HCT116 (cell line): ENCODE measurements around the gene APP. TPM values are rescaled to one million over a fixed set of nuclear protein-coding genes. Genes with fewer than 3 reads are reported as not detected.

ENCODE experiments used
- ATAC-seq: fragments of 200-7000 bp; cut with Tn5 transposase; 2 replicates; pipeline ENCODE4 v1.9.1; 2020; ENCODE audit warnings: mild to moderate bottlenecking, moderate library complexity
- BruUV-seq: library from RNA; stranded (reverse); fragments of 400-500 nt; replicated peaks from 2 replicates; lab custom pipeline; 2021; lab: Mats Ljungman, UMichigan
- CTCF ChIA-PET: fragments of 300-600 bp; sonication (Branson Sonifier 250); formaldehyde crosslinking; loops from one replicate; lab custom pipeline; 2021; ENCODE audit warnings: antibody characterized with exemption; lab: Charles Lee
- POLR2A ChIA-PET: fragments of 300-600, 350-600 bp; sonication (Branson Sonifier 250); formaldehyde crosslinking; loops from one replicate; lab custom pipeline; 2021; ENCODE audit warnings: antibody characterized with exemption; lab: Charles Lee
- RAD21 ChIA-PET, 2 experiments: fragments of 300-600 bp; sonication (Branson Sonifier 250); formaldehyde crosslinking; loops; one replicate each; lab custom pipeline; 2023; ENCODE audit warnings: low total read pairs in 2 of 2; ENCODE audit not compliant: uncharacterized antibody in 2 of 2, unreplicated experiment in 2 of 2, low non-redundant PET in 1 of 2; lab: Charles Lee
- DNase-seq: peaks from one replicate; pipeline ENCODE4 v3.0.0-alpha.2; 2010; ENCODE audit warnings: low read depth, low spot score
- H2AFZ ChIP-seq: fragments of 200-600 bp; shearing (Covaris generic), sonication (generic); 2 replicates; pipeline ENCODE4 v1.6.1; 2017; ENCODE audit warnings: low read depth, mixed run types, mixed read lengths, antibody characterized with exemption, low read length; ENCODE audit not compliant: poor library complexity, severe bottlenecking
- H3K27ac ChIP-seq: 2 replicates; pipeline ENCODE4 v1.5.1; 2012; ENCODE audit warnings: low read depth, low read length
- H3K27me3 ChIP-seq: fragments of 200-600 bp; sonication (generic); 2 replicates; pipeline ENCODE4 v1.6.1; 2016; ENCODE audit warnings: mixed run types, low read length, mixed read lengths; ENCODE audit not compliant: insufficient read depth
- H3K36me3 ChIP-seq, 2 experiments: fragments of 200-500 bp in 1 of 2; fragments of 200-600 bp in 1 of 2; sonication (Bioruptor generic) in 1 of 2; sonication (generic) in 1 of 2; 2 replicates each; pipeline versions ENCODE4 v1.5.1 to v1.6.1; 2014 to 2016; ENCODE audit warnings: low read length in 2 of 2, inconsistent platforms in 1 of 2, mixed read lengths in 1 of 2, mixed run types in 1 of 2; ENCODE audit not compliant: insufficient read depth in 2 of 2, control insufficient read depth in 1 of 2
- H3K4me1 ChIP-seq, 2 experiments: fragments of 200-600 bp in 1 of 2; sonication (generic) in 1 of 2; 2 replicates each; pipeline versions ENCODE4 v1.5.1 to v1.6.1; 2012 to 2017; ENCODE audit warnings: low read length in 2 of 2, inconsistent platforms in 1 of 2, mild to moderate bottlenecking in 1 of 2, mixed read lengths in 1 of 2, mixed run types in 1 of 2, moderate library complexity in 1 of 2; ENCODE audit not compliant: insufficient read depth in 2 of 2, control insufficient read depth in 1 of 2
- H3K4me2 ChIP-seq: fragments of 200-600 bp; sonication (generic); 2 replicates; pipeline ENCODE4 v1.6.1; 2017; ENCODE audit warnings: mixed run types, low read length, mixed read lengths
- H3K4me3 ChIP-seq, 2 experiments: fragments of 200-600 bp in 1 of 2; sonication (generic) in 1 of 2; replicated peaks in 1 of 2; 2 replicates each; pipeline ENCODE4 v1.5.1; 2011 to 2016; ENCODE audit warnings: low read length in 2 of 2, control low read depth in 1 of 2, low read depth in 1 of 2, mild to moderate bottlenecking in 1 of 2, mixed read lengths in 1 of 2, mixed run types in 1 of 2
- H3K79me2 ChIP-seq: fragments of 200-600 bp; sonication (generic); 2 replicates; pipeline ENCODE4 v1.6.1; 2017; ENCODE audit warnings: mild to moderate bottlenecking, mixed run types, low read length, moderate library complexity, mixed read lengths; ENCODE audit not compliant: insufficient read depth
- H3K9ac ChIP-seq: fragments of 200-600 bp; sonication (generic); 2 replicates; pipeline ENCODE4 v1.6.1; 2016; ENCODE audit warnings: low read length, mixed read lengths
- H3K9me2 ChIP-seq: fragments of 200-600 bp; sonication (generic), shearing (Covaris generic); 2 replicates; pipeline ENCODE4 v1.6.1; 2017; ENCODE audit warnings: mixed run types, mild to moderate bottlenecking, moderate library complexity; ENCODE audit not compliant: insufficient read depth
- H3K9me3 ChIP-seq, 2 experiments: fragments of 200-500 bp in 1 of 2; fragments of 200-600 bp in 1 of 2; sonication (Bioruptor generic) in 1 of 2; sonication (generic) in 1 of 2; 2 replicates each; pipeline ENCODE4 v1.6.1; 2014 to 2017; ENCODE audit warnings: low read length in 2 of 2, mixed read lengths in 2 of 2, inconsistent platforms in 1 of 2, low read depth in 1 of 2, mild to moderate bottlenecking in 1 of 2, mixed run types in 1 of 2, moderate library complexity in 1 of 2; ENCODE audit not compliant: control insufficient read depth in 1 of 2, insufficient read depth in 1 of 2
- H4K20me1 ChIP-seq: fragments of 200-600 bp; sonication (generic), shearing (Covaris generic); 2 replicates; pipeline ENCODE4 v1.6.1; 2017; ENCODE audit warnings: mixed run types, mild to moderate bottlenecking, moderate library complexity; ENCODE audit not compliant: insufficient read depth
- CBX3 ChIP-seq: IDR thresholded peaks from 2 replicates; pipeline ENCODE4 v1.6.1; 2012; ENCODE audit warnings: low read depth
- CTCF ChIP-seq, 3 experiments: fragments of 200-600 bp in 1 of 3; sonication (generic) in 1 of 3; IDR thresholded peaks in 2 of 3; conservative IDR thresholded peaks in 1 of 3; 2 replicates each; pipeline ENCODE4 v1.5.1; 2012 to 2017; ENCODE audit warnings: low read depth in 2 of 3, low read length in 2 of 3, antibody characterized with exemption in 1 of 3, borderline replicate concordance in 1 of 3, control low read depth in 1 of 3, mild to moderate bottlenecking in 1 of 3, mixed read lengths in 1 of 3, mixed run types in 1 of 3, moderate library complexity in 1 of 3; ENCODE audit not compliant: insufficient read depth in 1 of 3
- ELF1 ChIP-seq: IDR thresholded peaks from 2 replicates; pipeline ENCODE4 v1.6.1; 2012; ENCODE audit warnings: low read depth, borderline replicate concordance
- EZH2phosphoT487 ChIP-seq: fragments of 200-600 bp; IDR thresholded peaks from 2 replicates; pipeline ENCODE4 v1.6.1; 2018; ENCODE audit warnings: antibody characterized with exemption, borderline replicate concordance
- JUND ChIP-seq: IDR thresholded peaks from 2 replicates; pipeline ENCODE4 v1.6.1; 2012
- MAX ChIP-seq: IDR thresholded peaks from 2 replicates; pipeline ENCODE4 v1.6.1; 2012
- POLR2A ChIP-seq: IDR thresholded peaks from 2 replicates; pipeline ENCODE4 v1.7.0; 2011; ENCODE audit warnings: borderline replicate concordance; ENCODE audit not compliant: insufficient read depth, insufficient read length; ENCODE audit errors: extremely low read depth
- POLR2AphosphoS5 ChIP-seq: IDR thresholded peaks from 2 replicates; pipeline ENCODE4 v1.6.1; 2011; ENCODE audit warnings: mild to moderate bottlenecking, low read depth, low read length, moderate library complexity
- RAD21 ChIP-seq: IDR thresholded peaks from 2 replicates; pipeline ENCODE4 v1.6.1; 2012; ENCODE audit warnings: low read depth, mild to moderate bottlenecking
- TCF7L2 ChIP-seq: IDR thresholded peaks from 2 replicates; pipeline ENCODE4 v1.7.0; 2011; ENCODE audit warnings: borderline replicate concordance, inconsistent platforms; ENCODE audit not compliant: insufficient read depth, insufficient read length; ENCODE audit errors: extremely low read depth
- ZBTB33 ChIP-seq: IDR thresholded peaks from 2 replicates; pipeline ENCODE4 v1.6.1; 2011; ENCODE audit warnings: mild to moderate bottlenecking, low read length, moderate library complexity; ENCODE audit not compliant: insufficient replicate concordance; ENCODE audit errors: extremely low read depth
- ZFX ChIP-seq: fragments of 450-650 bp; IDR thresholded peaks from 2 replicates; pipeline ENCODE4 v1.6.1; 2017
- intact Hi-C: fragments of 100-400 bp; cut with micrococcal nuclease; formaldehyde crosslinking; loops from 2 replicates; pipeline ENCODE4 v1.10.0; 2022
- total RNA-seq: library from RNA; stranded (reverse); gene quantifications from one replicate; pipeline ENCODE4 v1.2.1, GENCODE V29; 2021; ENCODE audit not compliant: unreplicated experiment

The APP gene
- total RNA-seq, 1 experiment from 2014 or later, result 267 TPM

GRCh38 chr21:25906587-25906986 lies 264.0 kb downstream of the APP start:
- Histone ChIP-seq H3K4me1 (no peaks in the 10 kb centered on the region; a peak in 1 of 4 replicates), H3K36me3 (peaks cover 0 to 4% of the 10 kb centered on the region in 2 experiments; a peak in 2 of 4 replicates), H3K27me3 (no peaks in the 10 kb centered on the region), H3K9me2 (no peaks in the 10 kb centered on the region)
- no peak for TF ChIP-seq CTCF (IDR thresholded peaks at IDR 0.05 in 2 of 3, conservative IDR thresholded peaks at IDR 0.05 in 1 of 3; ENCODE audit: borderline replicate concordance in 1 of 3, insufficient read depth in 1 of 3, low read depth in 2 of 3, low read length in 2 of 3)
- no peak for TF ChIP-seq POLR2AphosphoS5
- TF ChIP-seq EZH2phosphoT487, result no peak
- TF ChIP-seq RAD21, result no peak
- no peak for TF ChIP-seq JUND
- no peak for TF ChIP-seq MAX
- TF ChIP-seq CBX3, result no peak
- no peak for TF ChIP-seq TCF7L2
- TF ChIP-seq ZBTB33, result no peak
- TF ChIP-seq ELF1, result no peak
- no peak for TF ChIP-seq ZFX
- TF ChIP-seq POLR2A, result no peak
- TF ChIP-seq, all 23 proteins: peak for 0
- H3K9ac ChIP-seq, result no peak overlapping the region
- CTCF ChIA-PET, result no interaction called here
- no TSS peak for BruUV-seq
- H3K27ac ChIP-seq, result no peak overlapping the region
- intact Hi-C loops, result no loop called here
- no peaks in the 10 kb centered on the region for H3K9me3 ChIP-seq
- H3K4me2 ChIP-seq, result no peak overlapping the region
- ATAC-seq (no peak), DNase-seq (no peak)
- POLR2A ChIA-PET, result no interaction called here
- H3K79me2 ChIP-seq, result no peaks in the 10 kb centered on the region
- H2AFZ ChIP-seq, result no peak overlapping the region
- no peak overlapping the region for H3K4me3 ChIP-seq
- RAD21 ChIA-PET, result no interaction called here
- no peaks in the 10 kb centered on the region; the same call in 1 of the 2 replicates for H4K20me1 ChIP-seq
